K562 (cell line): ENCODE data around the gene RPS2. TPM values are rescaled to one million over a fixed set of nuclear protein-coding genes. Genes with fewer than 3 reads are reported as not detected.

Source experiments
- BCLAF1 ChIP-seq, 2 experiments: fragments of 450-650 bp in 1 of 2; IDR thresholded peaks; 2 replicates each; pipeline ENCODE4 v1.6.1; 2011 to 2017; ENCODE audit warnings: low read depth in 2 of 2, antibody characterized with exemption in 1 of 2, borderline replicate concordance in 1 of 2, low read length in 1 of 2, mild to moderate bottlenecking in 1 of 2, mixed read lengths in 1 of 2; ENCODE audit not compliant: control insufficient read depth in 1 of 2
- CBX3 ChIP-seq, 2 experiments: IDR thresholded peaks; 1 replicate in 1 of 2; 2 replicates in 1 of 2; pipeline ENCODE4 v1.6.1; 2012; ENCODE audit warnings: inconsistent platforms in 2 of 2, low read length in 2 of 2, borderline replicate concordance in 1 of 2, control low read depth in 1 of 2
- CC2D1A ChIP-seq: fragments of 450-650 bp; IDR thresholded peaks from 2 replicates; pipeline ENCODE4 v1.6.1; 2017; ENCODE audit warnings: mild to moderate bottlenecking
- FIP1L1 ChIP-seq: fragments of 200-400 bp; formaldehyde crosslinking; IDR thresholded peaks from 2 replicates; pipeline ENCODE4 v1.6.1; 2018; ENCODE audit warnings: mild to moderate bottlenecking, low read depth, low read length; ENCODE audit not compliant: poor library complexity, severe bottlenecking
- HNRNPL ChIP-seq: fragments of 200-400 bp; formaldehyde crosslinking; IDR thresholded peaks from 2 replicates; pipeline ENCODE4 v1.6.1; 2017; ENCODE audit warnings: low read depth, mild to moderate bottlenecking, low read length
- KLF1 ChIP-seq: fragments of 450-650 bp; IDR thresholded peaks from 2 replicates; pipeline ENCODE4 v1.6.1; 2016; ENCODE audit warnings: missing genetic modification characterization, missing compliant biosample characterization
- KLF10 ChIP-seq: fragments of 250-450 bp; sonication (Bioruptor Pico); IDR thresholded peaks from 2 replicates; pipeline ENCODE4 v1.6.1; 2021; ENCODE audit warnings: matching md5 sums
- MYNN ChIP-seq, 2 experiments: sonication (generic); formaldehyde crosslinking in 1 of 2; IDR thresholded peaks; 2 replicates each; pipeline versions ENCODE4 v1.5.0 to v1.6.1; 2016 to 2020; ENCODE audit warnings: antibody characterized with exemption in 1 of 2, missing genetic modification reagents in 1 of 2
- NFXL1 ChIP-seq: fragments of 450-650 bp; formaldehyde crosslinking; IDR thresholded peaks from 2 replicates; pipeline ENCODE4 v1.4.0; 2021; ENCODE audit warnings: mild to moderate bottlenecking
- POLR2AphosphoS5 ChIP-seq: IDR thresholded peaks from 2 replicates; pipeline ENCODE4 v1.6.1; 2011; ENCODE audit warnings: mild to moderate bottlenecking, low read depth, low read length, moderate library complexity; ENCODE audit not compliant: control insufficient read depth, insufficient read depth
- PTTG1 ChIP-seq: fragments of 450-650 bp; IDR thresholded peaks from 2 replicates; pipeline ENCODE4 v1.6.1; 2016; ENCODE audit warnings: low read depth, mild to moderate bottlenecking, missing genetic modification characterization, missing compliant biosample characterization
- RHOXF2B ChIP-seq: fragments of 250-450 bp; sonication (Bioruptor Pico); conservative IDR thresholded peaks from 2 replicates; pipeline ENCODE4 v1.5.1; 2021
- SMARCA5 ChIP-seq: fragments of 450-650 bp; IDR thresholded peaks from 2 replicates; pipeline ENCODE4 v1.6.1; 2016
- SOX6 ChIP-seq: fragments of 450-650 bp; IDR thresholded peaks from 2 replicates; pipeline ENCODE4 v1.6.1; 2014; ENCODE audit warnings: mild to moderate bottlenecking
- YBX1 ChIP-seq: fragments of 450-650 bp; IDR thresholded peaks from 2 replicates; pipeline ENCODE4 v1.7.1; 2016; ENCODE audit warnings: mild to moderate bottlenecking
- ZBTB34 ChIP-seq: fragments of 250-450 bp; sonication (Bioruptor Pico); IDR thresholded peaks from 2 replicates; pipeline ENCODE4 v1.8.0; 2021; ENCODE audit warnings: mild to moderate bottlenecking, moderate library complexity
- ZKSCAN1 ChIP-seq: fragments of 150-350 bp; IDR thresholded peaks from 2 replicates; pipeline ENCODE4 v1.6.1; 2016; ENCODE audit warnings: low read depth, low read length
- ZNF408 ChIP-seq: fragments of 250-450 bp; sonication (Bioruptor Pico); IDR thresholded peaks from 2 replicates; pipeline ENCODE4 v1.4.0; 2020; ENCODE audit warnings: low read depth, mild to moderate bottlenecking, moderate library complexity
- ZNF778 ChIP-seq: fragments of 450-650 bp; formaldehyde crosslinking; IDR thresholded peaks from 2 replicates; pipeline ENCODE4 v1.4.0; 2020; ENCODE audit warnings: mild to moderate bottlenecking, moderate library complexity
- polyA plus RNA-seq, 8 experiments: library from polyadenylated mRNA; depleted of rRNA in 4 of 8; stranded (reverse) in 5 of 8; unstranded in 3 of 8; fragments of >200 nt; fragmentation: Nextera tagmentation in 2 of 8; fragmentation: Illumina TruSeq in 1 of 8; extraction: Ambion mirVana in 2 of 8; extraction: Trizol in 1 of 8; gene quantifications; 2 replicates each; pipeline versions ENCODE4 v1.2.1 to v1.2.3, GENCODE V29; 2011 to 2014; ENCODE audit warnings: inconsistent platforms in 1 of 8, missing spikeins in 1 of 8
- total RNA-seq, 7 experiments: library from RNA; depleted of rRNA in 6 of 7; stranded (reverse); fragments of >200 nt in 6 of 7; fragmentation: Illumina TruSeq in 2 of 7; extraction: Trizol in 2 of 7; gene quantifications; 2 replicates each; pipeline versions ENCODE4 v1.2.1 to v1.2.3, GENCODE V29; 2011 to 2021; ENCODE audit warnings: low replicate concordance in 1 of 7

Gene RPS2
- total and polyA plus RNA-seq, 9 of the 15 experiments (the other 6 are each of a cell fraction or from before 2014, with no cell fraction given), result 834 to 4,794 (median 3,793) TPM

- TF ChIP-seq BCLAF1 (IDR thresholded peaks at IDR 0.05; ENCODE audit: borderline replicate concordance in 1 of 2, control insufficient read depth in 1 of 2, low read depth in 2 of 2, low read length in 1 of 2) (no peak), ZNF408 (CRISPR knock-in tag) (no peak), SOX6 (peak; percentile 60; the same call in 1 of the 2 replicates), ZKSCAN1 (peak; percentile 60; the same call in 1 of the 2 replicates), HNRNPL (peak; percentile 52; the same call in 1 of the 2 replicates), ZBTB34 (CRISPR knock-in tag) (no peak), YBX1 (no peak), POLR2AphosphoS5 (peak; percentile 32; the same call in 1 of the 2 replicates), FIP1L1 (no peak), CBX3 (IDR thresholded peaks at IDR 0.05; ENCODE audit: borderline replicate concordance in 1 of 2, low read length in 2 of 2) (peak in 1 of 2 experiments; percentile 52; a peak in 1 of 3 replicates), CC2D1A (no peak), MYNN (IDR thresholded peaks at IDR 0.05) (peak; percentile 66), MYNN (CRISPR knock-in tag; IDR thresholded peaks at IDR 0.05) (no peak), PTTG1 (tag) (no peak), KLF1 (tag) (peak; percentile 57; the same call in 1 of the 2 replicates), KLF10 (no peak), NFXL1 (CRISPR knock-in tag) (no peak), RHOXF2B (CRISPR knock-in tag) (no peak), ZNF778 (CRISPR knock-in tag) (no peak), SMARCA5 (no peak)
Measured at GRCh38 chr16:2003827-2004641, 39.4 kb upstream of the RPS2 start (continued).
